H9 (cell line): Measurements from ENCODE around the gene RNF225. TPM values are rescaled to one million over a fixed set of nuclear protein-coding genes. Genes with fewer than 3 reads are reported as not detected.

ENCODE experiments used
- DNase-seq: peaks from one replicate; pipeline ENCODE4 v3.0.0-alpha.2; 2017
- H2AFZ ChIP-seq: one replicate; pipeline ENCODE4 v1.6.1; 2013; ENCODE audit warnings: mild to moderate bottlenecking, low read length, control low read depth, moderate library complexity
- H2AK5ac ChIP-seq: 2 replicates; pipeline ENCODE4 v1.6.1; 2013; ENCODE audit warnings: low read length, control low read depth, mixed read lengths; ENCODE audit not compliant: insufficient read length
- H2BK120ac ChIP-seq: one replicate; pipeline ENCODE4 v1.6.1; 2013; ENCODE audit warnings: low read depth, mild to moderate bottlenecking, low read length, control low read depth, inconsistent platforms; ENCODE audit not compliant: poor library complexity, severe bottlenecking
- H2BK12ac ChIP-seq: 2 replicates; pipeline ENCODE4 v1.6.1; 2013; ENCODE audit warnings: low read length, control low read depth, mixed read lengths, low read depth; ENCODE audit not compliant: insufficient read length
- H2BK15ac ChIP-seq: 2 replicates; pipeline ENCODE4 v1.6.1; 2013; ENCODE audit warnings: low read depth, low read length, control low read depth
- H2BK20ac ChIP-seq: one replicate; pipeline ENCODE4 v1.6.1; 2013; ENCODE audit warnings: low read depth, mild to moderate bottlenecking, low read length, control low read depth, inconsistent platforms; ENCODE audit not compliant: poor library complexity, severe bottlenecking
- H2BK5ac ChIP-seq: 2 replicates; pipeline ENCODE4 v1.6.1; 2013; ENCODE audit warnings: low read length, control low read depth, mixed read lengths; ENCODE audit not compliant: insufficient read length
- H3K14ac ChIP-seq: 2 replicates; pipeline ENCODE4 v1.6.1; 2013; ENCODE audit warnings: low read length, control low read depth; ENCODE audit not compliant: insufficient read depth
- H3K18ac ChIP-seq: 2 replicates; pipeline ENCODE4 v1.6.1; 2013; ENCODE audit warnings: low read depth, mild to moderate bottlenecking, mixed read lengths, low read length, control low read depth; ENCODE audit not compliant: insufficient read length
- H3K23ac ChIP-seq: 2 replicates; pipeline ENCODE4 v1.6.1; 2013; ENCODE audit warnings: low read length, control low read depth, mixed read lengths, low read depth; ENCODE audit not compliant: insufficient read length
- H3K23me2 ChIP-seq: 2 replicates; pipeline ENCODE4 v1.6.1; 2013; ENCODE audit warnings: low read depth, mild to moderate bottlenecking, mixed read lengths, low read length, control low read depth; ENCODE audit not compliant: insufficient read length, poor library complexity, severe bottlenecking
- H3K27ac ChIP-seq: 2 replicates; pipeline ENCODE4 v1.5.1; 2013; ENCODE audit warnings: low read length, control low read depth, mixed read lengths, low read depth; ENCODE audit not compliant: insufficient read length
- H3K27me3 ChIP-seq: 2 replicates; pipeline ENCODE4 v1.6.1; 2013; ENCODE audit warnings: low read length, control low read depth, inconsistent platforms; ENCODE audit not compliant: insufficient read depth
- H3K4ac ChIP-seq: 2 replicates; pipeline ENCODE4 v1.6.1; 2013; ENCODE audit warnings: low read depth, mild to moderate bottlenecking, control low read depth, inconsistent platforms, low read length, moderate library complexity
- H3K4me1 ChIP-seq: 2 replicates; pipeline ENCODE4 v1.6.1; 2013; ENCODE audit warnings: low read length, control low read depth, inconsistent platforms; ENCODE audit not compliant: insufficient read depth
- H3K4me2 ChIP-seq: 2 replicates; pipeline ENCODE4 v1.6.1; 2013; ENCODE audit warnings: low read length, control low read depth, mixed read lengths; ENCODE audit not compliant: insufficient read length, insufficient read depth
- H3K56ac ChIP-seq: 2 replicates; pipeline ENCODE4 v1.6.1; 2013; ENCODE audit warnings: low read depth, mild to moderate bottlenecking, mixed read lengths, low read length, control low read depth; ENCODE audit not compliant: insufficient read length
- H3K79me1 ChIP-seq: 2 replicates; pipeline ENCODE4 v1.6.1; 2013; ENCODE audit warnings: low read depth, mild to moderate bottlenecking, moderate library complexity, low read length, control low read depth, inconsistent platforms; ENCODE audit not compliant: insufficient read depth, poor library complexity, severe bottlenecking
- H3K79me2 ChIP-seq: 2 replicates; pipeline ENCODE4 v1.6.1; 2013; ENCODE audit warnings: low read length, control low read depth, inconsistent platforms; ENCODE audit not compliant: insufficient read depth
- H3K9ac ChIP-seq: 2 replicates; pipeline ENCODE4 v1.6.1; 2013; ENCODE audit warnings: low read length, control low read depth, mixed read lengths; ENCODE audit not compliant: insufficient read length; ENCODE audit errors: extremely low read depth
- H3K9me3 ChIP-seq: one replicate; pipeline ENCODE4 v1.6.1; 2013; ENCODE audit warnings: low read depth, low read length, inconsistent platforms; ENCODE audit not compliant: control insufficient read depth
- H3T11ph ChIP-seq: one replicate; pipeline ENCODE4 v1.6.1; 2013; ENCODE audit warnings: mild to moderate bottlenecking, low read length, control low read depth, inconsistent platforms
- H4K20me1 ChIP-seq: one replicate; pipeline ENCODE4 v1.6.1; 2013; ENCODE audit not compliant: control insufficient read depth, insufficient read length, insufficient read depth
- H4K5ac ChIP-seq: 2 replicates; pipeline ENCODE4 v1.6.1; 2013; ENCODE audit warnings: low read depth, mild to moderate bottlenecking, mixed read lengths, low read length, control low read depth; ENCODE audit not compliant: insufficient read length
- H4K8ac ChIP-seq: replicated peaks from 2 replicates; pipeline ENCODE4 v1.6.1; 2013; ENCODE audit warnings: low read length, control low read depth, mixed read lengths, low read depth; ENCODE audit not compliant: insufficient read length
- H4K91ac ChIP-seq: 2 replicates; pipeline ENCODE4 v1.6.1; 2013; ENCODE audit warnings: low read depth, mild to moderate bottlenecking, moderate library complexity, mixed read lengths, low read length, control low read depth; ENCODE audit not compliant: insufficient read length
- H3K27ac Mint-ChIP-seq, 3 experiments: 2 replicates in 2 of 3; 3 replicates in 1 of 3; pipeline ENCODE4 v1.8.0; 2020 to 2021; ENCODE audit warnings: mixed read lengths in 3 of 3, mild to moderate bottlenecking in 1 of 3, moderate library complexity in 1 of 3
- H3K27me3 Mint-ChIP-seq: 2 replicates; pipeline ENCODE4 v1.8.0; 2021; ENCODE audit warnings: low read depth, mild to moderate bottlenecking, moderate library complexity, mixed read lengths
- H3K36me3 Mint-ChIP-seq, 3 experiments: 2 replicates in 2 of 3; 3 replicates in 1 of 3; pipeline ENCODE4 v1.8.0; 2020 to 2021; ENCODE audit warnings: low read depth in 3 of 3, mixed read lengths in 3 of 3; ENCODE audit not compliant: insufficient read depth in 1 of 3
- H3K4me1 Mint-ChIP-seq, 2 experiments: 2 replicates each; pipeline ENCODE4 v1.8.0; 2020; ENCODE audit warnings: mixed read lengths in 2 of 2
- H3K4me3 Mint-ChIP-seq, 2 experiments: 2 replicates in 1 of 2; 3 replicates in 1 of 2; pipeline ENCODE4 v1.8.0; 2020 to 2021; ENCODE audit warnings: mild to moderate bottlenecking in 2 of 2, mixed read lengths in 2 of 2, moderate library complexity in 1 of 2
- H3K9me3 Mint-ChIP-seq, 2 experiments: 2 replicates in 1 of 2; 3 replicates in 1 of 2; pipeline ENCODE4 v1.8.0; 2020; ENCODE audit warnings: mild to moderate bottlenecking in 2 of 2, mixed read lengths in 2 of 2, moderate library complexity in 1 of 2
- CTCF ChIP-seq: fragments of 200-600 bp; sonication (generic); conservative IDR thresholded peaks from 3 replicates; pipeline ENCODE4 v1.8.0; 2021; ENCODE audit warnings: antibody characterized with exemption, mild to moderate bottlenecking
- WGBS: extraction: QIAGEN DNeasy Blood & Tissue Kit; methylation state at CpG from one replicate; pipeline ENCODE4 v1.1.7; 2013; ENCODE audit warnings: missing lambda C conversion rate, low lambda C conversion rate, mixed read lengths; ENCODE audit not compliant: insufficient read length; ENCODE audit errors: extremely low coverage; 5-methylcytosine and 5-hydroxymethylcytosine counted together
- total RNA-seq: library from RNA; stranded (reverse); gene quantifications from 2 replicates; pipeline ENCODE4 v1.2.1, GENCODE V29; 2021

The RNF225 gene
- total RNA-seq, 1 experiment from 2014 or later: 2.1 TPM

DNA sequence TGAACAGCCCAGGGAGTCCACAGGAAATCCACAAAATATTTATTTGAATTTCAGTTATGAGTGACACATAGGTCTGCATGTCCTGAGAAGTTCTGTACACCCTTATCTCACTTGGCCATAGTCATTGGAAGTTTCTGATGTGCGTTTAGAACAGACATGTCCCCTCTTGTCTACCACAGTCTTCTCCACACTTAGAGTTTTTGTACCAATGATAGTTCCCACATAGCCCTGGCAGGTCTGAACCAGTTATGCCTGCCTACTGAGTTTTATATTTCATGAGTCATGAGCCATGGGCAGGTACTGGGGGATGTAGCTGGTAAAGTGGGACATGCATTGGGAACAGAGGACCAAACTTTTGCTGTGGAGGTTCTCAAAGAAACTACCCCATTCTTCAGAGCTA lies 33.2 kb downstream of the RNF225 start:
- Histone ChIP-seq H3K14ac (no peak overlapping the region), H2BK120ac (no peak overlapping the region), H4K5ac (no peak overlapping the region), H3K4ac (no peak overlapping the region), H2AK5ac (no peak overlapping the region), H2BK15ac (no peak overlapping the region), H2BK20ac (no peak overlapping the region), H2BK5ac (no peak overlapping the region), H3K27me3 (no peaks in the 10 kb centered on the region), H3T11ph (no peak overlapping the region), H4K91ac (no peak overlapping the region), H4K8ac (no peak overlapping the region), H2AFZ (no peak overlapping the region), H3K56ac (no peak overlapping the region), H4K20me1 (no peaks in the 10 kb centered on the region), H3K23me2 (no peaks in the 10 kb centered on the region), H3K79me1 (no peaks in the 10 kb centered on the region), H2BK12ac (no peak overlapping the region), H3K4me1 (no peaks in the 10 kb centered on the region), H3K9ac (no peak overlapping the region), H3K27ac (no peak overlapping the region), H3K79me2 (no peaks in the 10 kb centered on the region), H3K23ac (no peak overlapping the region), H3K18ac (no peak overlapping the region), H3K9me3 (peaks cover 69% of the 10 kb centered on the region), H3K4me2 (no peak overlapping the region)
- Mint-ChIP-seq H3K4me3 (no peak overlapping the region), H3K27ac (no peak overlapping the region), H3K36me3 (peaks cover 8 to 36% (median 22%) of the 10 kb centered on the region in 3 experiments; a peak in 6 of 7 replicates), H3K4me1 (no peaks in the 10 kb centered on the region), H3K9me3 (peaks cover 72 to 80% of the 10 kb centered on the region in 2 experiments), H3K27me3 (peaks cover 26% of the 10 kb centered on the region)
- no peak for DNase-seq
- no CpG with 5 or more reads among the region's 1 CpG for WGBS
- TF ChIP-seq CTCF: no peak
